Measurements from ENCODE around the gene ZNF333.

DNA sequence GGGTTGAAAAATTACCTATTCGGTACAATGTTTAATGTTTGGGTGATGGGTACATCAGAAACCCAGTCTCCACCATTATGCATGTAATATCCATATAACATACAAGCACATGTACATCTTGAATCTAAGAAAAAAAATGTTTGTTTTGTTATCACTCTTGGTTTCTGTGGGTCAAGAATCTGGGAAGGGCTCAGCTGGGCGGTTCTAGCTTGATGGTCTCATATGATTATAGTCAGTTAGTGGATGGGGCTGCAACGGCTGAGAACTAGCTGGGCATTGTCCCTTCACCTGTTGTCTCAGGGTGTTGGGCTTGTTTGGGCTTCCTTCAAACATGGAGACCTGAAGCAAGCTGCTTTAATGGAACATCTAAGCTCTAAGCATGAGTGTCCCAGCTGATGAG lies 19.9 kb upstream of the ZNF333 start:
- no peak for TF ChIP-seq POLR2A (IDR thresholded peaks at IDR 0.05; ENCODE audit: low read length)
- TF ChIP-seq GATA1 (IDR thresholded peaks at IDR 0.05; ENCODE audit: low read depth, low read length) = no peak
